Skin epidermis (tissue), 12 donors: ENCODE results near the gene THSD7A.

Source experiments
- H3K27ac ChIP-seq, 21 experiments: fragments of 200-600 bp; sonication (generic) in 11 of 21; one replicate each; pipeline ENCODE4 v1.5.0; 2020; ENCODE audit warnings: mild to moderate bottlenecking in 3 of 21, inconsistent platforms in 2 of 21, moderate library complexity in 2 of 21
- H3K4me3 ChIP-seq, 7 experiments: fragments of 200-600 bp; sonication (generic) in 2 of 7; one replicate each; pipeline ENCODE4 v1.5.0; 2020; ENCODE audit warnings: inconsistent platforms in 2 of 7, mild to moderate bottlenecking in 2 of 7, moderate library complexity in 1 of 7

The THSD7A gene

GRCh38 chr7:11754123-11754522 is 77.9 kb downstream of the THSD7A start:
- H3K27ac ChIP-seq: no peak overlapping the region
- no peak overlapping the region for H3K4me3 ChIP-seq

DNA sequence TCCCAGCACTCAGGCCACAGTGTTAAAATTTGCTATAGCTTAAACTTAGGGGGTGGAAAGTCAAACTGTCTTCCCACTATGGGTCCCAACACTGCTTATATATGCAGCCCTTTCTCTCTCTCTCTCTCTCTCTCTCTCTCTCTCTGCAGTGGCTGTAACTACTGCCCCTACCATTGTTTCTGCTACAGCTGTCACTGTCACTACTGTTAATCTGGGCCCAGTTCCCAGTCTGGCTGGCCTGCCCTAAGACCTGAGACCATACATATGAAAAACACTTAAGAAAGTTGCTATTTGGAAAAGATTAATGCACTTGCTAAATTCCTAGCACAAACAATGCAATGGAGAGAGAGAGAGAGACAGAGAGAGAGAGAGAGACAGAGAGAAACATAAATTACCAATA is 78.6 kb downstream of the THSD7A start:
- no peak overlapping the region for H3K4me3 ChIP-seq
- no peak overlapping the region for H3K27ac ChIP-seq

DNA sequence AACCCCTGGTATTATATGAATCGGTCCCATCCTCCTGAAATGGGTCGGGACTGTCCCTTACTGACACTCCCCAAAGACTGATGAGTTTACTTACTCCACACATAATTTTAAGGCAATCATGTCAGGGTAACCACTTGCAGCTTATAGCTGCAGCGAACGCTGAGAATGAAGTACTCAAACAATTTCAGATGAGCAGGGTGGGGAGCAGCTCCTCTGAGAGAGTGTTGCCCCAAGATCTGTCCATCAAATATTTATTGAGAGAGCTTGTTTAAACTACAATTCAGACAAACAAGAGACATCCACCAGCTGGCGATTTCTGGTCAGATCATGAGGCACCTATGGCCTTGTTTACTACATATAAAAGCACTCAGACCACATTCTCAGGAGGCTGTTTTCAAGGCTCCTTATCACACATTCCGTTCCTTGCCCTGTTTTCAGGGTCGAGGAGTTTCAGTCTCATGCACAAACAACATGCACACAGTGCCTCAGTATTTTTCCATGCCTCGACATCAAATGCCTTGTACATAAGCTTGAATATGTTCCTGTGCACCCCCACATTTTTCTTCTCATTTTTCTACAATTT is 80.1 kb downstream of the THSD7A start:
- no peak overlapping the region for H3K27ac ChIP-seq
- H3K4me3 ChIP-seq: no peak overlapping the region

DNA sequence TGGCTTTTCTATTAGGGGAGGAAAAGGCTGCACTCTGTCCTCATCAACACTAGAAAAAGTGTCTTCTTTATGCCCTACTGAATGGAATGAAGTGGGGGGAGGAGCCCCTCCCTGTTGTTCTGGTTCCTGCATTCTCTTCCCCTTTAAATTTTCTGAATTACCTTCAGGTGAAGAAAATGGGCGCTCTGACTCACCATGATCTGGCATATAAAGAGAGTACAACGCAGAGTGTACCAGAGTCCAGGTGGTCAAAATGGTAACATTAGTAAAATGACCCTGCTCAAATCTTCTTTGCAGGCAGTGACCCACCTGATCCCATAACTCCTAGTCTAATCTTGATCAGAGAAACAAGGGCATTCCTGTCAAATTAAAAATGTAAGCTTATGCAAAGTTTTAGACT is 80.7 kb downstream of the THSD7A start:
- Histone ChIP-seq H3K27ac (no peak overlapping the region), H3K4me3 (no peak overlapping the region)

DNA sequence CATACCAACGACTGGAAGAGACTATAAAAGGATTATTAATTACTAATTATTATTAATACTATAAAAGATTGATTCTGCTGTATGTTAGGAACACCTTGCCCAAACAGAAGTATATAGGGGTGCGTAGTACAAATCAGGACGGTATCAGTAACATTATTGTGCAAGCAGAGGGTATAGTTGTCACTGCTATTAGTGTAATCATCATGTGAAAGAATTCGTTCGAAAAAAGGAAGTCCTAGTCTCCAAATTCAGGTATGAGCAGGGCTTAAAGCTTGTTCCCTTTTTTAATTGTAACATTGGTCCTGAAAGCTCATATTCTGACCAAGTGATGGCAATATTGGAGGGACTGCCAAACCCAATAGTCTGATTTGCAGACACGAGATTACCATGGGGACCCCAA is 81.8 kb downstream of the THSD7A start:
- no peak overlapping the region for H3K27ac ChIP-seq

GRCh38 chr7:11749629-11750028 is 82.4 kb downstream of the THSD7A start:
- H3K4me3 ChIP-seq: no peak overlapping the region
- no peak overlapping the region for H3K27ac ChIP-seq

More for the DNA sequence above, 81.8 kb downstream of the THSD7A start:
- no peak overlapping the region for H3K4me3 ChIP-seq

DNA sequence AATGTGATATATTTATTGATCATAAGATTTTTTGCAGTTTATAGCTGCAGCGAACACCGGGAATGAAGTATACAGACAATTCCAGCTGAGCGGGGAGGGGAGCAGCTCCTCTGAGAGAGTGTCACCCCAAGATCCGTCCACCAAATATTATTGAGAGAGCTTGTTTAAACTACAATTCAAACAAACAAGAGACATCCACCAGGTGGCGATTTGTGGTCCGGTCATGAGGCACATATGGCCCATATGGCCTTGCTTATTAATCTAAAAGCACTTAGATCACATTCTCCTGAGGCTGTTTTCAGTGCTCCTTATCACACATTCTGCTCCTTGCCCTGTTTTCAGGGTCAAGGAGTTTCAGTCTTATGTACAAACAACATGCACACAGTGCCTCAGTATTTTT is 83.1 kb downstream of the THSD7A start:
- no peak overlapping the region for H3K4me3 ChIP-seq
- no peak overlapping the region for H3K27ac ChIP-seq

GRCh38 chr7:11747715-11748485 is 84.1 kb downstream of the THSD7A start:
- Histone ChIP-seq H3K4me3 (no peak overlapping the region), H3K27ac (no peak overlapping the region)

DNA sequence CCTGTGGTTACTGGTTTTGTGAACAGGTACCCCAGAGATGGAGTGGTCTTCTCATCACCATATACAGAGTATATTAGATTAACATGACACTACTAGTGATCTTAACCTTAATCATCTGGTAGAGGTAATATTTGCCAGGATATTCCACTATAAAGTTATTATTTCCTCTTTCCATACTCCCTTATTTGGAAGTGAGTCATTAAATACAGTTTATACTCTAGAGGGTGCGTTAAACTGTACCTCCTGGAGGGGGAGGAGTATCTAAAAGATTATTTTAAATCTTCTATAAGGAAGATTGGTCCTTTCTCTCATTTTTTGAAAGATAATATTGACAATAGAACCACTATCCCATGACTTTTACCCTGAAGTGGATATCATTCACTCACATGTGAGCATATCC is 85.4 kb downstream of the THSD7A start:
- H3K4me3 ChIP-seq: no peak overlapping the region
- H3K27ac ChIP-seq: no peak overlapping the region

DNA sequence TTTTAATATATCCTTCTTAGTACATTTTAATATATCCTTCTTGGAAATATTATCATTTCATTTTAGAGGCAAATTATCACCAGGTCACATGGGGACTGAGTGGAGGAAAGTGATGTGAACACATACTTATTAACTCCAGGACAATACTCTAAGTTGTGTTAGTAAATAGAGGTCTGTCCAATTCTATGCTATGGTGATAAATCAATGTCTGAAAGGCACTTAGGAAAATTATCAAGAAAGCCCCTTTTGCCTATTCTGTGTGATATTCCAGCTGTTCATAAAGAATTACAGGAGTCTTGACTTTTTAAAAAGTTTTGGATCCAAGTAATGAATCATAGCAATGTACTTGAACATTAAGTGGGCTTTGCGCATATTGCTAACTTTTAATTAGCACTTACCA is 88.5 kb downstream of the THSD7A start:
- Histone ChIP-seq H3K27ac (no peak overlapping the region), H3K4me3 (no peak overlapping the region)

- H3K27ac ChIP-seq: no peak overlapping the region
- H3K4me3 ChIP-seq: no peak overlapping the region
Measured at GRCh38 chr7:11743016-11743415, 89.0 kb downstream of the THSD7A start.

DNA sequence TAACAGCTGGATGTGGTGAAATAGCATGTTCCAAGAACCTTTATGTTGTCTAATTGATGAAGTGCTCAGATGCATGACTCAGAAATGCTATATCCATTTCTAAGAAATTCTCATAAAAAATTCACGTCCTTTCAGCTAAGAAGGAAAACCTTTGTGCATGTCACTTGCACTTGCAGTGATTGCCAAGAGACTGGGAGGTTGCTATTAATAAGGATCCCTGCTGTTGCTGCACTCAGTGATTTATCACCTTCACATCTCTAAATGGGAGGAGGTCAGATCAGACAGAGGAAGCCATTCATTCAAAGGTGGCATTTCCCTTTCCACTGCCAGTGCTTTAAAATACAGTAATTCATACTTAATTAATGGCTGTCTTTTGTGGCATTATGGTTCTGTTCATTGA is 89.5 kb downstream of the THSD7A start:
- H3K4me3 ChIP-seq: no peak overlapping the region
- H3K27ac ChIP-seq: no peak overlapping the region

DNA sequence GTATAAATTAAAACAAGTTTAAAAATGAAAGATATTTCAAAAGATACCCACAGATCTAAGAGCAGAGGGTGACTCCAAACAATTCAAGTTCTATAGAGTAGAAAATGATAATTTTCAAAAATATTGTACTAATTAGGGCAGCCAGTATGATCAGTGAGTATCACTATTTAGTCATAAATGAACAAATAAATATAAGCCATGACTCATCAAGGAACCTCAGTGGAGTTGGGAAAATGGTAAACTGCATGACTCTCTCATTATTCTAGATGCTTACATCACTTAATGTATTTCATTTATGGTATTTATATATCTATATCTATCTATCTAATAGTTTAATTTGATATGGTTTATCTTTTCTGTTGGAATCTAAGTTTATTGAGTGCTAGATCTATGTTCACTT is 94.3 kb downstream of the THSD7A start:
- no peak overlapping the region for H3K4me3 ChIP-seq
- H3K27ac ChIP-seq: no peak overlapping the region

DNA sequence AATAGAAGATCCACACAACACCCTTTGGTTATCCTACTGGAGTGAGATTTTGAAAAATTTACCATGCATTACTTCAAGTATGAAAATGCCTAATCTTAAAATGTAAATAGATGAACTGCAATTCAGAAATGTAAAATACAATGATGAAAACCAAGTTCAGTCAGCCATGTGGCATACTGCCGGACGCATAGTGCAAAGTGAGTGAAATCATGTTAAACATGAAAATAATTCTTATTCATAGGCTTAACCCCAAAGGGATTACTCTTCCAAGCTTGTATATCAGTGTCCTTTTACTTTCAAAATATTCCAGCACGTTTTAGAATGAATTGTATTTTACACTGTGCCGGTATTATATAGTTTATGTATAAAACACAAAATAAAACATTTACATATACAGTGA is 99.8 kb downstream of the THSD7A start:
- Histone ChIP-seq H3K27ac (no peak overlapping the region), H3K4me3 (no peak overlapping the region)

DNA sequence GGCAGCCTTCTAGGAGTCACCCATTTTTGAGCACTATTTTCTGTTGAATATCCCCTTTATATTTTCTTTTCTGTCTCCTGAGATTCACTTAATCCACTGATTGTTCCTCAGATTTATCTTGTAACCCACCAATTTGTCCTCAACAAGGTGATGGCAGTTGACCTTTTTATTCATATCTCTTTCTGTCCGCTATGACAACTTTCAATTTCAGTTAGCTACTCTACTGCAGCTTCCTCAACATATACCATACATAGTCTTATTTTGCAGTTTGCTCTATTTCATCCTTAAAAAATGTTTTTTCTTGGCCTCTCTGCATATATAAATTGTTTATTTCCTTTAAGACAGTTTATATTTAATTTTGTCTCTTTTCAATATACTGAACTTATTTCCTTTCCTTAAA is 101.3 kb downstream of the THSD7A start:
- Histone ChIP-seq H3K27ac (no peak overlapping the region), H3K4me3 (no peak overlapping the region)

DNA sequence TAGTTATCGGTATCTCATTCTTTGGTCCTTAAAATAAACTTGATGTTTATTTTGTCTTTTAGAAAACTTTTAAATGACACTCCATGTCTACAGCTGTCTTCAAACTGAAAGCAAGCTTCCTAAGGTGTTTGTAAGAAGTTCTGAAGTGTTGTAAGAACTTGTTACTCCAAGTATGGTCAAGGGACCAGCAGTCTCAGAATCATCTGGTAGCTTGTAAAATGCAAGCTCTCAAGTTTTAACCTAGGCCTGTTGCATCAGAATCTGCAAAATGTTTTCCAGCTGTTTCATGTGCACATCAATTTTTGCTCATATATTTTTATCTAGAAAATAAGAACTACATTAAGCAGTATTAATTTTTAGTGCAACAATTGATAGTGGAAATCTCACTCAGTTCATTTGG is 104.1 kb downstream of the THSD7A start:
- Histone ChIP-seq H3K27ac (no peak overlapping the region), H3K4me3 (no peak overlapping the region)

- no peak overlapping the region for H3K4me3 ChIP-seq
- no peak overlapping the region for H3K27ac ChIP-seq
Measured at GRCh38 chr7:11726794-11727155, 105.2 kb downstream of the THSD7A start.

DNA sequence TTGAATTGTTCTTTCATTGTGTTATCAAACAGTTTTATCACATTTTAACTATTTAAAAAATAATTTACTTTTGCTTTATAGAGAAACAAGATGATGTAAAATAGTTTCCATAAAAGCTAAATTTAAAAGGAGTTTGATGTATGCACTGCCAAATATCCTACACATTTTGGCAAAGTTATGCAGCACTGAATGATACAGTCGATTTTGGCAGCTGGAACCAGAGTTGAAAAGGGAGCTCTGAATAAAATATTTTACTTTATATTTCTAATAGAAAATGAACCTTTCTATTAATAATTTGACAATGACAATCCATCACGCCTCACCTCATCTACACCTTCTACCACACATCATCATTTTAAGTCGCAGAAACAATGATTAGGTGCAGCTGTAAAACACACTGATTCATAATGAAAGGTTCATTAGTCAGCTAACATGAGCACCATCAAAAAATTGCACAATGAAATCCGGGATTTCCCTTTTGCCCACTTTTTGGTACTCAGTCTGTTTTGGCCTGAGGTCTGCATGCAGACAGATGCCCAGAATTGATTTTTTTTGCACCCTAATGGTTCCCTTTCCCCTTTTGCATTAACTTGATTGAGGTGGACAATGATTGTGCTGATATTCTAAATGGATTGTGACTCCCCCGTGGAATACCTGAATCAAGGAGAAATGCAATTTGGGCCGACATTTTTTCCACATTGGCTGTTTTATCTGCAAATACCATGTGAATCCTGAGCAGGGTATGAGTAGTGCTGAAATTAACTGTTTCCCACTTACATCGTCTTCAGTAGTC is 105.8 kb downstream of the THSD7A start:
- H3K27ac ChIP-seq: no peak overlapping the region
- no peak overlapping the region for H3K4me3 ChIP-seq

- H3K4me3 ChIP-seq: no peak overlapping the region
- H3K27ac ChIP-seq: no peak overlapping the region
Measured at GRCh38 chr7:11716185-11716584, 115.8 kb downstream of the THSD7A start.

GRCh38 chr7:11714676-11715075 is 117.3 kb downstream of the THSD7A start:
- H3K4me3 ChIP-seq: no peak overlapping the region

GRCh38 chr7:11714205-11714604 is 117.8 kb downstream of the THSD7A start:
- Histone ChIP-seq H3K27ac (no peak overlapping the region), H3K4me3 (no peak overlapping the region)

More at GRCh38 chr7:11714676-11715075, 117.3 kb downstream of the THSD7A start:
- H3K27ac ChIP-seq: no peak overlapping the region
